Tibial nerve (tissue), 3 donors: ENCODE measurements around the gene OR8S1.

Experiments used
- POLR2A ChIP-seq, 2 donors: fragments of 450-650 bp; IDR thresholded peaks; one replicate each; pipeline ENCODE4 v1.6.1; 2017; ENCODE audit warnings: antibody characterized with exemption in 2 of 2, mild to moderate bottlenecking in 2 of 2, moderate library complexity in 2 of 2
- TF ChIP-seq, protein P1 (sequence below), 5 experiments: fragments of 200-600 bp in 3 of 5; fragments of 450-650 bp in 2 of 5; sonication (generic) in 3 of 5; IDR thresholded peaks; one replicate each; pipeline ENCODE4 v1.5.1; 2016 to 2019; ENCODE audit warnings: antibody characterized with exemption in 5 of 5, mild to moderate bottlenecking in 3 of 5, moderate library complexity in 2 of 5

DNA sequence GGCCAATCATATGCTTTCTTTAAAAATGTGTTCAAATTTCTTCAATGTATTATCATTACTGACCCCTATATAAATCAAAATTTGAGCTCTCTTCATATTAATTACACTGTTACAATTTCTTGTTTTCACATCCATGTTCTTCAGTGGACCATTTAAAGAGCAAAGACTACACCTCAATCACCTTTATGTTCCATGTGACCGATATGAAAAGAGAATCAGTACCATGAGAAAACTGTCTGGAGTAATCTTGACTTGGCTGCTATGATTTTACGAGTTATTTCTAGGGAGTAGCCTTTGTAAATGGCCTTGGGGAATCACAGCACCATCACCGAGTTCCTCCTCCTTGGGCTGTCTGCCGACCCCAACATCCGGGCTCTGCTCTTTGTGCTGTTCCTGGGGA lies at the start of gene OR8S1:
- no peak for TF ChIP-seq POLR2A (IDR thresholded peaks at IDR 0.05)
- TF ChIP-seq, protein P1, sequence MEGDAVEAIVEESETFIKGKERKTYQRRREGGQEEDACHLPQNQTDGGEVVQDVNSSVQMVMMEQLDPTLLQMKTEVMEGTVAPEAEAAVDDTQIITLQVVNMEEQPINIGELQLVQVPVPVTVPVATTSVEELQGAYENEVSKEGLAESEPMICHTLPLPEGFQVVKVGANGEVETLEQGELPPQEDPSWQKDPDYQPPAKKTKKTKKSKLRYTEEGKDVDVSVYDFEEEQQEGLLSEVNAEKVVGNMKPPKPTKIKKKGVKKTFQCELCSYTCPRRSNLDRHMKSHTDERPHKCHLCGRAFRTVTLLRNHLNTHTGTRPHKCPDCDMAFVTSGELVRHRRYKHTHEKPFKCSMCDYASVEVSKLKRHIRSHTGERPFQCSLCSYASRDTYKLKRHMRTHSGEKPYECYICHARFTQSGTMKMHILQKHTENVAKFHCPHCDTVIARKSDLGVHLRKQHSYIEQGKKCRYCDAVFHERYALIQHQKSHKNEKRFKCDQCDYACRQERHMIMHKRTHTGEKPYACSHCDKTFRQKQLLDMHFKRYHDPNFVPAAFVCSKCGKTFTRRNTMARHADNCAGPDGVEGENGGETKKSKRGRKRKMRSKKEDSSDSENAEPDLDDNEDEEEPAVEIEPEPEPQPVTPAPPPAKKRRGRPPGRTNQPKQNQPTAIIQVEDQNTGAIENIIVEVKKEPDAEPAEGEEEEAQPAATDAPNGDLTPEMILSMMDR (IDR thresholded peaks at IDR 0.05), result no peak
